Transverse colon (tissue), 4 donors: ENCODE results near the gene SCD5. TPM values are rescaled to one million over a fixed set of nuclear protein-coding genes. Genes with fewer than 3 reads are reported as not detected.

Experiments
- DNase-seq: peaks from one replicate; pipeline ENCODE4 v3.0.0-alpha.2; 2019
- H3K27ac ChIP-seq, 4 donors: fragments of 200-600 bp; sonication (generic); 2 replicates each; pipeline ENCODE4 v1.5.1; 2016 to 2018; ENCODE audit warnings: inconsistent platforms in 4 of 4
- H3K27me3 ChIP-seq: fragments of 200-600 bp; sonication (generic); 2 replicates; pipeline ENCODE4 v1.5.1; 2017; ENCODE audit warnings: inconsistent platforms
- H3K36me3 ChIP-seq, 4 donors: fragments of 200-600 bp; sonication (generic); 2 replicates each; pipeline ENCODE4 v1.5.1; 2017 to 2019; ENCODE audit warnings: inconsistent platforms in 4 of 4
- H3K4me1 ChIP-seq, 4 donors: fragments of 200-600 bp; sonication (generic); 2 replicates each; pipeline ENCODE4 v1.5.1; 2017 to 2020; ENCODE audit warnings: inconsistent platforms in 4 of 4
- H3K4me3 ChIP-seq, 4 donors: fragments of 200-600 bp; sonication (generic); 1 replicate in 1 of 4; 2 replicates in 3 of 4; pipeline versions ENCODE4 v1.5.1 to v1.6.1; 2017 to 2019; ENCODE audit warnings: inconsistent platforms in 4 of 4
- H3K9me3 ChIP-seq, 2 donors: fragments of 200-600 bp; sonication (generic); 2 replicates each; pipeline ENCODE4 v1.5.1; 2017 to 2019; ENCODE audit warnings: inconsistent platforms in 2 of 2
- EP300 ChIP-seq: sonication (generic); formaldehyde crosslinking; IDR thresholded peaks from one replicate; pipeline ENCODE4 v1.6.1; 2017; ENCODE audit warnings: antibody characterized with exemption, low read depth
- POLR2A ChIP-seq: fragments of 450-650 bp; IDR thresholded peaks from one replicate; pipeline ENCODE4 v1.6.1; 2016; ENCODE audit warnings: antibody characterized with exemption, mild to moderate bottlenecking, moderate library complexity
- POLR2AphosphoS5 ChIP-seq, 3 donors: sonication (generic); formaldehyde crosslinking; IDR thresholded peaks; one replicate each; pipeline ENCODE4 v1.6.1; 2016; ENCODE audit warnings: antibody characterized with exemption in 3 of 3
- WGBS, 2 donors: methylation state at CpG; one replicate each; pipeline ENCODE4 v1.1.5; 2018; ENCODE audit warnings: low coverage in 1 of 2; 5-methylcytosine and 5-hydroxymethylcytosine counted together
- in situ Hi-C, 4 donors: fragments of 200-750 bp; cut with MboI; loops; one replicate each; pipeline versions ENCODE4 v1.15.0 to v1.15.1; 2017; ENCODE audit warnings: low sequenced_read_pairs in 3 of 4, low pct_ligation_motif_present in 1 of 4, low pct_unique_long_range_greater_than_20kb in 1 of 4
- intact Hi-C: fragments of 100-400 bp; cut with DNase I; formaldehyde crosslinking; loops from one replicate; pipeline ENCODE4 v1.15.1; 2023; ENCODE audit warnings: low total_unique reads
- total RNA-seq, 4 donors: library from RNA; depleted of rRNA; stranded (reverse); fragments of >200 nt; gene quantifications; one replicate each; pipeline ENCODE4 v1.1.0, GENCODE V29; 2016
- TF ChIP-seq, protein P1 (sequence below), 5 experiments: fragments of 200-600 bp in 3 of 5; fragments of 450-650 bp in 2 of 5; sonication (generic) in 3 of 5; IDR thresholded peaks; 1 replicate in 2 of 5; 2 replicates in 3 of 5; pipeline ENCODE4 v1.5.1; 2016 to 2017; ENCODE audit warnings: antibody characterized with exemption in 5 of 5, inconsistent platforms in 3 of 5, mild to moderate bottlenecking in 2 of 5, moderate library complexity in 1 of 5

Gene SCD5
- total RNA-seq, 4 donors from 2014 or later: 1.5 to 7.5 (median 3.5) TPM

DNA sequence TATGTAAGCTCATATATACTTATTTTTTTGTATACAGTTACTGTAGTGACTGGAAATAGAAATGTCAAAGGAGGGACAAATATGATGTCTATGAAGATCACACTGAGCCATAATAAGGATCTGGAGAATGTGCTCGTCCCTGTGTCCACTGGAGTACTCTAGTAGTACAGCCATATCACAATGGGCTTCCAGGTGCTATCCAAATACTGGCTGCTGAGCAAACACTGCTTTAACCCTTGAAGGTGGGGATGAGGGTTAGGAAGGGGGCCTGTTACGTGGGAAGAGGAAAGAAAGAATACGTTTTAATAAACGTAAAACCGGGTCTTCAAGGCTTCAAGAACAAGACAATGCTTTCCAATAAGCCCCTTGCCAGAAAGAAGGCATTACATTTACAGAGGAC lies 207.0 kb downstream of the SCD5 start:
- in situ Hi-C loops: no loop called here
- intact Hi-C loops: no loop called here
- TF ChIP-seq EP300: no peak
- TF ChIP-seq, protein P1, sequence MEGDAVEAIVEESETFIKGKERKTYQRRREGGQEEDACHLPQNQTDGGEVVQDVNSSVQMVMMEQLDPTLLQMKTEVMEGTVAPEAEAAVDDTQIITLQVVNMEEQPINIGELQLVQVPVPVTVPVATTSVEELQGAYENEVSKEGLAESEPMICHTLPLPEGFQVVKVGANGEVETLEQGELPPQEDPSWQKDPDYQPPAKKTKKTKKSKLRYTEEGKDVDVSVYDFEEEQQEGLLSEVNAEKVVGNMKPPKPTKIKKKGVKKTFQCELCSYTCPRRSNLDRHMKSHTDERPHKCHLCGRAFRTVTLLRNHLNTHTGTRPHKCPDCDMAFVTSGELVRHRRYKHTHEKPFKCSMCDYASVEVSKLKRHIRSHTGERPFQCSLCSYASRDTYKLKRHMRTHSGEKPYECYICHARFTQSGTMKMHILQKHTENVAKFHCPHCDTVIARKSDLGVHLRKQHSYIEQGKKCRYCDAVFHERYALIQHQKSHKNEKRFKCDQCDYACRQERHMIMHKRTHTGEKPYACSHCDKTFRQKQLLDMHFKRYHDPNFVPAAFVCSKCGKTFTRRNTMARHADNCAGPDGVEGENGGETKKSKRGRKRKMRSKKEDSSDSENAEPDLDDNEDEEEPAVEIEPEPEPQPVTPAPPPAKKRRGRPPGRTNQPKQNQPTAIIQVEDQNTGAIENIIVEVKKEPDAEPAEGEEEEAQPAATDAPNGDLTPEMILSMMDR (IDR thresholded peaks at IDR 0.05): no peak
- TF ChIP-seq POLR2AphosphoS5 (IDR thresholded peaks at IDR 0.05): no peak
- TF ChIP-seq POLR2A: no peak

DNA sequence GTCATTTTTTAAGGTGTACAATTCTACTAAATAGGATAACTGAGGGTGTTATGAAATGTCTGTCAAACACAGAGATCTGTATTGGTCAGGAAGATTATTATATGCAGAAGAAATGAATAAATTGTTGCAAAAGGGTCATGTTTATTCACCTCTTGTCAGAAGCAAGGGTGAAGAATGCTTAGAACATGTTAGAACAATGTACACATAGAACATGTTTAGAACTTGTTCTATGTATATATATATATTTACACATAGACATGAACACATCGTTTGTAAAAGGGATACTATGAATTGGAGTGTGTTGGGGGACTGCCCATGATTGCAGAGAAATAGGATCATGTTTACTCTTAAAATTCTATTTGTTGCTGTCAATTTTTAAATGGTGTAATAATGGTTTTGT lies 208.8 kb downstream of the SCD5 start:
- intact Hi-C loops: no loop called here
- Histone ChIP-seq H3K27me3 (no peaks in the 10 kb centered on the region), H3K36me3 (no peaks in the 10 kb centered on the region), H3K9me3 (no peaks in the 10 kb centered on the region), H3K27ac (no peak overlapping the region), H3K4me3 (no peak overlapping the region), H3K4me1 (peaks cover 0 to 10% (median 1%) of the 10 kb centered on the region in 4 donors)
- in situ Hi-C loops: no loop called here
- 63 to 67% methylated on average over 1 of the region's 1 CpG for WGBS, 2 donors
- DNase-seq: no peak
- TF ChIP-seq POLR2A: no peak
- TF ChIP-seq POLR2AphosphoS5 (IDR thresholded peaks at IDR 0.05): no peak
- TF ChIP-seq EP300: no peak
- TF ChIP-seq, protein P1 (IDR thresholded peaks at IDR 0.05): no peak

More for the DNA sequence above, 207.0 kb downstream of the SCD5 start:
- Histone ChIP-seq H3K4me3 (no peak overlapping the region), H3K4me1 (peaks cover 0 to 10% (median 1%) of the 10 kb centered on the region in 4 donors), H3K27ac (no peak overlapping the region), H3K36me3 (no peaks in the 10 kb centered on the region), H3K27me3 (no peaks in the 10 kb centered on the region), H3K9me3 (no peaks in the 10 kb centered on the region)
- 43 to 79% methylated on average over 1 to 5 of the region's 5 CpGs for WGBS, 2 donors
- DNase-seq: no peak

DNA sequence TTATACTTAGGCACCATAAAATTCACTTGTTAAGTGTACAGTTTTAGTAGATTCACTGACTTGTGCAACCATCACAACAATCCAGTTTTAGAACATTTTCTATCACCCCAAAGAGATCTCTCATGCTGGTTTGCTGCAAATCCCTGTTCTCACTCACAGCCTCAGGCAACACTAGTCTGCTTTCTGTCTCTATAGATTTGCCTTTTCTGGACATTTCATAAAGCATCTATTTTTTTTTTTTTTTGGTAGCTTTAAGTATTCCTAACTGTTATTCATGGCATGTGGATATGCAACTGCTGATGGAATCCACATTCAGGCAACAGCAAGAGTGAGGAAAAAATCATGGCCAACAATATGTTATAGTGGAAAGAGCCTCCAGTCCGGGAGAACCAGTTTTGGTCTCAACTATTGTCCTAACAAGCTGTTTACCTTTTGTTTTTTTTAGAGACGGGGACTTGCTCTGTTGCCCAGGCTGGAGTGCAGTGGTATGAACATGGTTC lies 209.8 kb downstream of the SCD5 start:
- intact Hi-C loops: no loop called here
- Histone ChIP-seq H3K27ac (no peak overlapping the region), H3K27me3 (no peaks in the 10 kb centered on the region), H3K9me3 (no peaks in the 10 kb centered on the region), H3K4me3 (no peak overlapping the region), H3K36me3 (no peaks in the 10 kb centered on the region), H3K4me1 (peaks cover 0 to 9% (median 1%) of the 10 kb centered on the region in 4 donors)
- TF ChIP-seq EP300 (no peak), POLR2AphosphoS5 (IDR thresholded peaks at IDR 0.05) (no peak), POLR2A (no peak)
- TF ChIP-seq, protein P1 (IDR thresholded peaks at IDR 0.05): no peak
- WGBS, 2 donors: 85% methylated on average over 2 of the region's 2 CpGs; no CpG with 5 or more reads in 1 of the 2 donors
- no peak for DNase-seq
- in situ Hi-C loops: no loop called here

DNA sequence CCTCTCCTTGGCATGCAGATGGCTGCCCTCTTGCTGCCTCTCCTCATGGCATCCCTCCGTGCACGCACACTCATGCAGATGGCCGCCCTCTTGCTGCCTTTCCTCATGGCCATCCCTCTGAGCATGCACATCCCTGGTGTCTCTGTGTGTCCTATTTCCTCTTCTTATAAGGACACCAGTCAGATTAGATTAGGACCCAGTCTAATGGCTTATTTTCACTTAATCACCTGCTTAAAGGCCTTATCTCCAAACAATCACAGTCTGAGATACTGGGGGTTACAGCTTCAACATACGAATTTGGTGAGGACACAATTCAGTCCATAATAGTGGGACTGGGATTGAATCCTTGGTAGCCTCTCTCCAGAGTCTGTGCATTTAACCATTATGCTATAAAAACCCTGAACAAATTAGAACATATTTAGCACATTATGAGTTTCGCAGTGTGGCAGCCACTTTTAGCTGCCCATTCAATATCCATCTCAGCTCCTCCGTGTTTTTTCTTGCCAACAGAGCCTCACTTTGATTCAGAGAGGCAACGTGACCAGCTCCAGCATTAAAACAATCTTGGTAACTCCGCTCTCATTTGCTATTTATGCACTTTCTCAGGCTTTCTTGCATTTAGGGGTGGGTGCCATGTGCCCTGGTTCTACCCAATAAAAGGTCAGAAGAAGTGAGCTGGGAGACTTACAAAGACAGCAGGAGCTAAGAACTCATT lies 210.6 kb downstream of the SCD5 start:
- no peak for DNase-seq
- Histone ChIP-seq H3K27me3 (no peaks in the 10 kb centered on the region), H3K27ac (no peak overlapping the region), H3K36me3 (no peaks in the 10 kb centered on the region), H3K4me1 (peaks cover 0 to 1% (median 0%) of the 10 kb centered on the region in 4 donors), H3K9me3 (no peaks in the 10 kb centered on the region), H3K4me3 (no peak overlapping the region)
- TF ChIP-seq, protein P1 (IDR thresholded peaks at IDR 0.05): no peak
- TF ChIP-seq POLR2AphosphoS5 (IDR thresholded peaks at IDR 0.05): no peak
- no peak for TF ChIP-seq EP300
- TF ChIP-seq POLR2A: no peak
- WGBS, 2 donors: 76 to 92% methylated on average over 5 to 8 of the region's 8 CpGs
- intact Hi-C loops (no loop called here), in situ Hi-C loops (no loop called here)
